K562 (cell line): Measurements from ENCODE around the gene VSNL1. TPM values are rescaled to one million over a fixed set of nuclear protein-coding genes. Genes with fewer than 3 reads are reported as not detected.
A peak's percentile ranks its signal among the peaks of the same experiment; 100 is the strongest.

Source experiments
- BHLHE40 ChIP-seq: IDR thresholded peaks from 2 replicates; pipeline ENCODE4 v1.6.1; 2011; ENCODE audit warnings: low read length, improper control_type of control experiment
- CBFA2T2 ChIP-seq: fragments of 450-650 bp; conservative IDR thresholded peaks from 2 replicates; pipeline ENCODE4 v1.6.1; 2017; ENCODE audit warnings: mild to moderate bottlenecking
- DPF2 ChIP-seq: fragments of 450-650 bp; IDR thresholded peaks from 2 replicates; pipeline ENCODE4 v1.6.1; 2016
- ELF4 ChIP-seq: fragments of 450-650 bp; formaldehyde crosslinking; IDR thresholded peaks from 2 replicates; pipeline ENCODE4 v1.4.0; 2022; ENCODE audit warnings: missing genetic modification characterization
- JUND ChIP-seq, 2 experiments: IDR thresholded peaks; 2 replicates in 1 of 2; 3 replicates in 1 of 2; pipeline ENCODE4 v1.6.1; 2011; ENCODE audit warnings: borderline replicate concordance in 2 of 2, low read depth in 2 of 2, low read length in 2 of 2, improper control_type of control experiment in 1 of 2, missing biosample characterization in 1 of 2, missing genetic modification characterization in 1 of 2, missing genetic modification reagents in 1 of 2
- KDM1A ChIP-seq, 2 experiments: fragments of 450-650 bp; IDR thresholded peaks; 2 replicates each; pipeline ENCODE4 v1.6.1; 2016; ENCODE audit warnings: mild to moderate bottlenecking in 2 of 2
- KLF6 ChIP-seq: fragments of 250-450 bp; sonication (Bioruptor Pico); IDR thresholded peaks from 2 replicates; pipeline ENCODE4 v1.4.0; 2020; ENCODE audit warnings: mild to moderate bottlenecking, moderate library complexity, borderline replicate concordance
- LEF1 ChIP-seq: fragments of 450-650 bp; IDR thresholded peaks from 2 replicates; pipeline ENCODE4 v1.6.1; 2016; ENCODE audit warnings: mild to moderate bottlenecking
- MED1 ChIP-seq: sonication (generic); formaldehyde crosslinking; IDR thresholded peaks from 2 replicates; pipeline ENCODE4 v1.8.1; 2023; ENCODE audit warnings: missing genetic modification reagents, borderline replicate concordance
- MEIS2 ChIP-seq: fragments of 450-650 bp; IDR thresholded peaks from 2 replicates; pipeline ENCODE4 v1.6.1; 2014; ENCODE audit warnings: mild to moderate bottlenecking; ENCODE audit not compliant: partially characterized antibody
- NCOR1 ChIP-seq: fragments of 450-650 bp; IDR thresholded peaks from 2 replicates; pipeline ENCODE4 v1.6.1; 2016; ENCODE audit warnings: mild to moderate bottlenecking, moderate library complexity
- RCOR1 ChIP-seq, 2 experiments: IDR thresholded peaks; 2 replicates each; pipeline ENCODE4 v1.6.1; 2012; ENCODE audit warnings: low read depth in 2 of 2, low read length in 2 of 2, borderline replicate concordance in 1 of 2, improper control_type of control experiment in 1 of 2
- TCF3 ChIP-seq: sonication (generic); formaldehyde crosslinking; IDR thresholded peaks from 2 replicates; pipeline ENCODE4 v1.4.0; 2020; ENCODE audit warnings: mild to moderate bottlenecking, missing genetic modification reagents
- TCF7 ChIP-seq: sonication (generic); IDR thresholded peaks from 2 replicates; pipeline ENCODE4 v1.6.1; 2016; ENCODE audit warnings: antibody characterized with exemption, borderline replicate concordance
- TEAD4 ChIP-seq, 2 experiments: sonication (generic) in 1 of 2; formaldehyde crosslinking in 1 of 2; IDR thresholded peaks; 2 replicates each; pipeline versions ENCODE4 v1.6.1 to v1.8.0; 2012 to 2022; ENCODE audit warnings: borderline replicate concordance in 1 of 2, inconsistent platforms in 1 of 2, low read length in 1 of 2, mild to moderate bottlenecking in 1 of 2, missing genetic modification reagents in 1 of 2
- ZKSCAN8 ChIP-seq: fragments of 200-800 bp; sonication (Bioruptor generic); IDR thresholded peaks from 2 replicates; pipeline ENCODE4 v1.6.1; 2016; ENCODE audit warnings: missing genetic modification characterization, missing compliant biosample characterization
- ZNF133 ChIP-seq: fragments of 250-450 bp; sonication (Bioruptor Pico); IDR thresholded peaks from 2 replicates; pipeline ENCODE4 v1.4.0; 2020; ENCODE audit warnings: mild to moderate bottlenecking
- ZNF197 ChIP-seq: fragments of 200-800 bp; sonication (Bioruptor generic); IDR thresholded peaks from 2 replicates; pipeline ENCODE4 v1.6.1; 2016; ENCODE audit warnings: low read depth, missing genetic modification characterization, missing compliant biosample characterization
- ZNF408 ChIP-seq: fragments of 250-450 bp; sonication (Bioruptor Pico); IDR thresholded peaks from 2 replicates; pipeline ENCODE4 v1.4.0; 2020; ENCODE audit warnings: low read depth, mild to moderate bottlenecking, moderate library complexity
- ZSCAN32 ChIP-seq: fragments of 450-650 bp; formaldehyde crosslinking; IDR thresholded peaks from 2 replicates; pipeline ENCODE4 v1.4.0; 2020; ENCODE audit warnings: mild to moderate bottlenecking, moderate library complexity
- polyA plus RNA-seq, 8 experiments: library from polyadenylated mRNA; depleted of rRNA in 4 of 8; stranded (reverse) in 5 of 8; unstranded in 3 of 8; fragments of >200 nt; fragmentation: Nextera tagmentation in 2 of 8; fragmentation: Illumina TruSeq in 1 of 8; extraction: Ambion mirVana in 2 of 8; extraction: Trizol in 1 of 8; gene quantifications; 2 replicates each; pipeline versions ENCODE4 v1.2.1 to v1.2.3, GENCODE V29; 2011 to 2014; ENCODE audit warnings: inconsistent platforms in 1 of 8, missing spikeins in 1 of 8
- total RNA-seq, 7 experiments: library from RNA; depleted of rRNA in 6 of 7; stranded (reverse); fragments of >200 nt in 6 of 7; fragmentation: Illumina TruSeq in 2 of 7; extraction: Trizol in 2 of 7; gene quantifications; 2 replicates each; pipeline versions ENCODE4 v1.2.1 to v1.2.3, GENCODE V29; 2011 to 2021; ENCODE audit warnings: low replicate concordance in 1 of 7
- TF ChIP-seq, protein P1 (sequence below): fragments of 250-450 bp; sonication (Bioruptor Pico); IDR thresholded peaks from 2 replicates; pipeline ENCODE4 v1.8.0; 2021; ENCODE audit warnings: moderate library complexity, mild to moderate bottlenecking, inconsistent platforms

The VSNL1 gene
- total and polyA plus RNA-seq, 9 of the 15 experiments (the other 6 are each of a cell fraction or from before 2014, with no cell fraction given): 0.20 TPM; not detected in 8

DNA sequence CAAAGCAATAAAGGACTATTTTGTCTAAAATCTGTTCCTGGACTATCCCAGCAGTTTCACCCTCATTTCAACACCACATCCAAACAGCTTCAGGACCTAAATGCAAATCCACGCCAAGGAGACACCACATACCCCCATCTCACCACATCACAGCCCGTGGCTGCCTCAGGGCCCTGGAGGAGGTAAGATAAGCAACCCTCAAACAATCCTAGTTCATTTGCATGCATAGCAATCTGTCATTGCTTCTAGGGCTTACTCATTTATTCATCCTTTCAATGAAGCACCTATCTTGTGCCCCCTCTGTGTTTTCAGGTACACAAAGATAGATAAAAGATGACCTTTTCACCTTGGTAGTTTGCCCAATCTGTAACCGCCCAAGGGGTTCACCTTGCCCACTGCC, 86.5 kb downstream of the VSNL1 start (continued):
- peak; percentile 20; the same call in 1 of the 2 replicates for TF ChIP-seq JUND (IDR thresholded peaks at IDR 0.05; ENCODE audit: borderline replicate concordance, low read depth, low read length)
- no peak for TF ChIP-seq JUND (tag; IDR thresholded peaks at IDR 0.05; ENCODE audit: borderline replicate concordance, low read depth, low read length)
- TF ChIP-seq ZKSCAN8: no peak
- no peak for TF ChIP-seq BHLHE40
- no peak for TF ChIP-seq ZSCAN32 (CRISPR knock-in tag)
- no peak for TF ChIP-seq ZNF133 (CRISPR knock-in tag)
- no peak for TF ChIP-seq ELF4 (CRISPR knock-in tag)
- no peak for TF ChIP-seq MED1
- TF ChIP-seq, protein P1, sequence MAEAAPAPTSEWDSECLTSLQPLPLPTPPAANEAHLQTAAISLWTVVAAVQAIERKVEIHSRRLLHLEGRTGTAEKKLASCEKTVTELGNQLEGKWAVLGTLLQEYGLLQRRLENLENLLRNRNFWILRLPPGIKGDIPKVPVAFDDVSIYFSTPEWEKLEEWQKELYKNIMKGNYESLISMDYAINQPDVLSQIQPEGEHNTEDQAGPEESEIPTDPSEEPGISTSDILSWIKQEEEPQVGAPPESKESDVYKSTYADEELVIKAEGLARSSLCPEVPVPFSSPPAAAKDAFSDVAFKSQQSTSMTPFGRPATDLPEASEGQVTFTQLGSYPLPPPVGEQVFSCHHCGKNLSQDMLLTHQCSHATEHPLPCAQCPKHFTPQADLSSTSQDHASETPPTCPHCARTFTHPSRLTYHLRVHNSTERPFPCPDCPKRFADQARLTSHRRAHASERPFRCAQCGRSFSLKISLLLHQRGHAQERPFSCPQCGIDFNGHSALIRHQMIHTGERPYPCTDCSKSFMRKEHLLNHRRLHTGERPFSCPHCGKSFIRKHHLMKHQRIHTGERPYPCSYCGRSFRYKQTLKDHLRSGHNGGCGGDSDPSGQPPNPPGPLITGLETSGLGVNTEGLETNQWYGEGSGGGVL (CRISPR knock-in tag): no peak
- no peak for TF ChIP-seq KLF6 (CRISPR knock-in tag)
- no peak for TF ChIP-seq ZNF408 (CRISPR knock-in tag)
- peak; percentile 65 for TF ChIP-seq MEIS2
- TF ChIP-seq TCF3 (CRISPR knock-in tag): peak; percentile 62; the same call in 1 of the 2 replicates
- peak; percentile 79; the same call in 1 of the 2 replicates for TF ChIP-seq TCF7
- peak; percentile 73 for TF ChIP-seq TEAD4 (IDR thresholded peaks at IDR 0.05; ENCODE audit: low read length)
- TF ChIP-seq TEAD4 (CRISPR knock-in tag; IDR thresholded peaks at IDR 0.05; ENCODE audit: borderline replicate concordance): no peak
- TF ChIP-seq LEF1: 0 out of 2 replicates have a peak, but pooled peaks have one; percentile 35
- peak; percentile 82 for TF ChIP-seq KDM1A (IDR thresholded peaks at IDR 0.05)
- TF ChIP-seq DPF2: peak; percentile 35; the same call in 1 of the 2 replicates
- peak in 1 of 2 experiments; percentile 61; a peak in 1 of 4 replicates for TF ChIP-seq RCOR1 (IDR thresholded peaks at IDR 0.05; ENCODE audit: borderline replicate concordance in 1 of 2, low read depth in 2 of 2, low read length in 2 of 2)
- TF ChIP-seq NCOR1: peak; percentile 30; the same call in 1 of the 2 replicates
- peak; percentile 50; the same call in 1 of the 2 replicates for TF ChIP-seq CBFA2T2
- no peak for TF ChIP-seq ZNF197
